Colonic mucosa (tissue), 4 donors: ENCODE measurements around the gene TBC1D5. TPM values are rescaled to one million over a fixed set of nuclear protein-coding genes. Genes with fewer than 3 reads are reported as not detected.

ENCODE experiments used
- DNase-seq: peaks from one replicate; pipeline ENCODE4 v3.0.0-alpha.2; 2020
- H3K27ac ChIP-seq: fragments of 200-600 bp; one replicate; pipeline ENCODE4 v1.8.0; 2021
- H3K27me3 ChIP-seq: fragments of 200-600 bp; one replicate; pipeline ENCODE4 v1.8.0; 2021
- H3K36me3 ChIP-seq: fragments of 200-600 bp; one replicate; pipeline ENCODE4 v1.8.0; 2021
- H3K4me1 ChIP-seq: fragments of 200-600 bp; one replicate; pipeline ENCODE4 v1.8.0; 2021; ENCODE audit warnings: mild to moderate bottlenecking
- H3K4me3 ChIP-seq: fragments of 200-600 bp; one replicate; pipeline ENCODE4 v1.8.0; 2021
- H3K9ac ChIP-seq, 2 donors: one replicate each; pipeline ENCODE4 v1.7.0; 2013; ENCODE audit warnings: control low read depth in 2 of 2, low read depth in 2 of 2, low read length in 2 of 2
- H3K9me3 ChIP-seq: fragments of 200-600 bp; one replicate; pipeline ENCODE4 v1.8.0; 2021
- CTCF ChIP-seq: fragments of 200-600 bp; IDR thresholded peaks from one replicate; pipeline ENCODE4 v1.8.0; 2022; ENCODE audit warnings: antibody characterized with exemption, mild to moderate bottlenecking
- intact Hi-C: fragments of 100-400 bp; cut with DNase I; formaldehyde crosslinking; loops from one replicate; pipeline ENCODE4 v1.14.1; 2022
- total RNA-seq, 2 donors: library from RNA; stranded (reverse); fragmentation: NEBNext Ultra II Directional in 1 of 2; extraction: Animal tissue kit (Norgen Biotek cat#: 25700) in 1 of 2; gene quantifications; one replicate each; pipeline ENCODE4 v1.2.1, GENCODE V29; 2021
- donor health status: healthy.
- donor health status: DM: no; HTN: no; CAD: no.
- donor health status: DM: no; HTN: no; CAD: no.

TBC1D5 gene
- total RNA-seq, 2 donors from 2014 or later = 29.9 to 31.2 TPM

- Histone ChIP-seq H3K4me1 (no peaks in the 10 kb centered on the region), H3K27me3 (no peaks in the 10 kb centered on the region), H3K36me3 (no peaks in the 10 kb centered on the region), H3K9ac (no peak overlapping the region), H3K4me3 (no peak overlapping the region), H3K9me3 (no peaks in the 10 kb centered on the region), H3K27ac (no peak overlapping the region)
- intact Hi-C loops = no loop called here
- no peak for TF ChIP-seq CTCF
- DNase-seq = no peak
These were observed 426.5 kb downstream of the TBC1D5 start for GRCh38 chr3:17315897-17316296.

GRCh38 chr3:17314171-17314570 is 428.3 kb downstream of the TBC1D5 start:
- intact Hi-C loops = no loop called here
- no peak overlapping the region for H3K9ac ChIP-seq
- H3K36me3 ChIP-seq = no peaks in the 10 kb centered on the region
- H3K27me3 ChIP-seq = no peaks in the 10 kb centered on the region
- TF ChIP-seq CTCF = no peak
- no peaks in the 10 kb centered on the region for H3K9me3 ChIP-seq
- no peaks in the 10 kb centered on the region for H3K4me1 ChIP-seq
- H3K27ac ChIP-seq = no peak overlapping the region
- H3K4me3 ChIP-seq = no peak overlapping the region
- no peak for DNase-seq

- intact Hi-C loops = no loop called here
- Histone ChIP-seq H3K4me3 (no peak overlapping the region), H3K27ac (no peak overlapping the region), H3K9ac (no peak overlapping the region), H3K9me3 (no peaks in the 10 kb centered on the region), H3K4me1 (no peaks in the 10 kb centered on the region), H3K36me3 (no peaks in the 10 kb centered on the region), H3K27me3 (no peaks in the 10 kb centered on the region)
- no peak for DNase-seq
- no peak for TF ChIP-seq CTCF
These were observed 428.7 kb downstream of the TBC1D5 start for GRCh38 chr3:17313746-17314145.

- Histone ChIP-seq H3K36me3 (no peaks in the 10 kb centered on the region), H3K4me1 (no peaks in the 10 kb centered on the region), H3K9ac (no peak overlapping the region), H3K27ac (no peak overlapping the region), H3K4me3 (no peak overlapping the region), H3K9me3 (no peaks in the 10 kb centered on the region), H3K27me3 (no peaks in the 10 kb centered on the region)
- no peak for DNase-seq
- no peak for TF ChIP-seq CTCF
- intact Hi-C loops = no loop called here
These were observed 431.4 kb downstream of the TBC1D5 start for GRCh38 chr3:17310983-17311382.

GRCh38 chr3:17307887-17308286 is 434.5 kb downstream of the TBC1D5 start:
- intact Hi-C loops = no loop called here

More at GRCh38 chr3:17307887-17308286, 434.5 kb downstream of the TBC1D5 start:
- no peak overlapping the region for H3K27ac ChIP-seq
- no peak for TF ChIP-seq CTCF
- no peaks in the 10 kb centered on the region for H3K4me1 ChIP-seq
- H3K9ac ChIP-seq = no peak overlapping the region
- no peak for DNase-seq
- H3K36me3 ChIP-seq = no peaks in the 10 kb centered on the region
- no peaks in the 10 kb centered on the region for H3K27me3 ChIP-seq
- H3K9me3 ChIP-seq = no peaks in the 10 kb centered on the region
- no peak overlapping the region for H3K4me3 ChIP-seq
